ENCODE data around the gene GOLGA8B. TPM values are rescaled to one million over a fixed set of nuclear protein-coding genes. Genes with fewer than 3 reads are reported as not detected.
"Not testable (repeated sequence)": the region's sequence is repeated elsewhere in the genome, so short reads cannot be mapped to it uniquely, and the experiment has no call there.

GOLGA8B gene
- total RNA-seq, 2 donors from 2014 or later, result 115 to 234 TPM

GRCh38 chr15:34584996-34585395 lies 1.5 kb upstream of the GOLGA8B start:
- Mint-ChIP-seq H3K27me3 (peaks cover 7% of the 10 kb centered on the region in 2 donors), H3K27ac (no peak overlapping the region), H3K36me3 (no peaks in the 10 kb centered on the region), H3K9me3 (no peaks in the 10 kb centered on the region), H3K4me3 (no peak overlapping the region), H3K4me1 (ENCODE audit: low read depth in 2 of 2) (peaks cover 15 to 20% of the 10 kb centered on the region in 2 donors)
- no peak for DNase-seq (ENCODE audit: low spot score)
- no peak for ATAC-seq

GRCh38 chr15:34584330-34584668 lies 848 bp upstream of the GOLGA8B start:
- Mint-ChIP-seq H3K9me3 (no peaks in the 10 kb centered on the region), H3K36me3 (no peaks in the 10 kb centered on the region), H3K4me3 (peak overlapping the region; percentile 81), H3K27me3 (peaks cover 7% of the 10 kb centered on the region in 2 donors), H3K27ac (peak overlapping the region in 1 of 2 donors; percentile 43), H3K4me1 (ENCODE audit: low read depth in 2 of 2) (peaks cover 15 to 26% of the 10 kb centered on the region in 2 donors)
- ATAC-seq (no peak), DNase-seq (ENCODE audit: low spot score) (no peak)

GRCh38 chr15:34582461-34583371 lies 735 bp downstream of the GOLGA8B start:
- peaks cover 23 to 33% of the 10 kb centered on the region in 2 donors for H3K4me1 Mint-ChIP-seq (ENCODE audit: low read depth in 2 of 2)
- H3K4me3 Mint-ChIP-seq, result peak overlapping the region; percentile 87
- peaks cover 0 to 2% of the 10 kb centered on the region in 2 donors for H3K27me3 Mint-ChIP-seq
- no peaks in the 10 kb centered on the region for H3K9me3 Mint-ChIP-seq
- H3K36me3 Mint-ChIP-seq, result no peaks in the 10 kb centered on the region
- peak overlapping the region; percentile 39 to 66 for H3K27ac Mint-ChIP-seq
- ATAC-seq (peak; percentile 72), DNase-seq (ENCODE audit: low spot score) (peak; percentile 64)

GRCh38 chr15:34581687-34582460 lies 1.6 kb downstream of the GOLGA8B start:
- H3K4me3 Mint-ChIP-seq, result peak overlapping the region; percentile 87
- not testable (repeated sequence) for DNase-seq (ENCODE audit: low spot score); H3K27me3 Mint-ChIP-seq; H3K9me3 Mint-ChIP-seq; ATAC-seq; H3K36me3 Mint-ChIP-seq
- H3K4me1 Mint-ChIP-seq (ENCODE audit: low read depth in 2 of 2), result peaks cover 30 to 39% of the 10 kb centered on the region in 2 donors
- peak overlapping the region; percentile 39 to 66 for H3K27ac Mint-ChIP-seq

GRCh38 chr15:34581043-34581365 lies 2.4 kb downstream of the GOLGA8B start:
- peaks cover 30 to 42% of the 10 kb centered on the region in 2 donors for H3K4me1 Mint-ChIP-seq (ENCODE audit: low read depth in 2 of 2)
- no peak for ATAC-seq
- peak overlapping the region in 1 of 2 donors; percentile 47 for H3K27ac Mint-ChIP-seq
- no peak for DNase-seq (ENCODE audit: low spot score)
- H3K4me3 Mint-ChIP-seq, result peak overlapping the region; percentile 32
- peaks cover 0 to 2% of the 10 kb centered on the region in 2 donors for H3K27me3 Mint-ChIP-seq
- H3K9me3 Mint-ChIP-seq, result no peaks in the 10 kb centered on the region
- H3K36me3 Mint-ChIP-seq, result no peaks in the 10 kb centered on the region

GRCh38 chr15:34580251-34581042 lies 3.0 kb downstream of the GOLGA8B start:
- H3K36me3 Mint-ChIP-seq; ATAC-seq; H3K4me3 Mint-ChIP-seq; H3K9me3 Mint-ChIP-seq; H3K27me3 Mint-ChIP-seq; DNase-seq (ENCODE audit: low spot score): not testable (repeated sequence)
- peaks cover 30 to 45% of the 10 kb centered on the region in 2 donors for H3K4me1 Mint-ChIP-seq (ENCODE audit: low read depth in 2 of 2)
- H3K27ac Mint-ChIP-seq, result peak overlapping the region in 1 of 2 donors; percentile 40

GRCh38 chr15:34578283-34578674 lies 5.2 kb downstream of the GOLGA8B start:
- peaks cover 30 to 45% of the 10 kb centered on the region in 2 donors for H3K4me1 Mint-ChIP-seq (ENCODE audit: low read depth in 2 of 2)
- DNase-seq (ENCODE audit: low spot score) (no peak), ATAC-seq (no peak)
- peak overlapping the region in 1 of 2 donors; percentile 14 for H3K27ac Mint-ChIP-seq
- no peaks in the 10 kb centered on the region for H3K27me3 Mint-ChIP-seq
- no peak overlapping the region for H3K4me3 Mint-ChIP-seq
- no peaks in the 10 kb centered on the region for H3K9me3 Mint-ChIP-seq
- no peaks in the 10 kb centered on the region for H3K36me3 Mint-ChIP-seq

- peaks cover 32 to 46% of the 10 kb centered on the region in 2 donors for H3K4me1 Mint-ChIP-seq (ENCODE audit: low read depth in 2 of 2)
- not testable (repeated sequence) for H3K27ac Mint-ChIP-seq; H3K9me3 Mint-ChIP-seq; H3K4me3 Mint-ChIP-seq; DNase-seq (ENCODE audit: low spot score); H3K27me3 Mint-ChIP-seq; ATAC-seq; H3K36me3 Mint-ChIP-seq
These were observed 5.7 kb downstream of the GOLGA8B start for GRCh38 chr15:34577658-34578282.

- ATAC-seq; H3K27ac Mint-ChIP-seq; H3K4me3 Mint-ChIP-seq; H3K9me3 Mint-ChIP-seq; DNase-seq (ENCODE audit: low spot score); H3K27me3 Mint-ChIP-seq; H3K36me3 Mint-ChIP-seq: not testable (repeated sequence)
- H3K4me1 Mint-ChIP-seq (ENCODE audit: low read depth in 2 of 2), result peaks cover 35 to 43% of the 10 kb centered on the region in 2 donors
These were observed 8.4 kb downstream of the GOLGA8B start for GRCh38 chr15:34575035-34575434.

GRCh38 chr15:34572921-34573320 lies 10.5 kb downstream of the GOLGA8B start:
- H3K9me3 Mint-ChIP-seq; H3K27me3 Mint-ChIP-seq; ATAC-seq; H3K4me3 Mint-ChIP-seq; H3K36me3 Mint-ChIP-seq; DNase-seq (ENCODE audit: low spot score): not testable (repeated sequence)
- Mint-ChIP-seq H3K4me1 (ENCODE audit: low read depth in 2 of 2) (peaks cover 23 to 27% of the 10 kb centered on the region in 2 donors), H3K27ac (peak overlapping the region in 1 of 2 donors; percentile 78)

- Mint-ChIP-seq H3K4me1 (ENCODE audit: low read depth in 2 of 2) (peaks cover 17 to 30% of the 10 kb centered on the region in 2 donors), H3K4me3 (peak overlapping the region; percentile 55), H3K27ac (peak overlapping the region in 1 of 2 donors; percentile 78)
- ATAC-seq, result peak; percentile 12 to 67
- H3K27me3 Mint-ChIP-seq; H3K9me3 Mint-ChIP-seq; H3K36me3 Mint-ChIP-seq; DNase-seq (ENCODE audit: low spot score): not testable (repeated sequence)
These were observed 11.3 kb downstream of the GOLGA8B start for GRCh38 chr15:34572019-34572641.

- not testable (repeated sequence) for H3K4me3 Mint-ChIP-seq; H3K9me3 Mint-ChIP-seq; H3K27me3 Mint-ChIP-seq; ATAC-seq; H3K36me3 Mint-ChIP-seq; H3K27ac Mint-ChIP-seq; DNase-seq (ENCODE audit: low spot score)
- H3K4me1 Mint-ChIP-seq (ENCODE audit: low read depth in 2 of 2), result peaks cover 14 to 22% of the 10 kb centered on the region in 2 donors
These were observed 13.6 kb downstream of the GOLGA8B start for GRCh38 chr15:34569670-34570396.

Data from natural killer cell treated with Interleukin-12 subunit alpha and Interleukin-12 subunit beta and Interleukin-15 and Interleukin-18, amount 100 ng/mL, for 72 hours (primary cell).